HepG2 (cell line): ENCODE data around the gene PIGZ. TPM values are rescaled to one million over a fixed set of nuclear protein-coding genes. Genes with fewer than 3 reads are reported as not detected.

ENCODE experiments used
- ARID4A ChIP-seq: sonication (generic); formaldehyde crosslinking; IDR thresholded peaks from 2 replicates; pipeline ENCODE4 v1.5.0; 2020; ENCODE audit warnings: mild to moderate bottlenecking, missing genetic modification reagents, borderline replicate concordance
- EP300 ChIP-seq, 3 experiments: sonication (generic) in 1 of 3; formaldehyde crosslinking in 1 of 3; IDR thresholded peaks; 2 replicates each; pipeline versions ENCODE4 v1.5.1 to v1.6.1; 2011 to 2020; ENCODE audit warnings: low read depth in 2 of 3, low read length in 2 of 3, borderline replicate concordance in 1 of 3, improper control_type of control experiment in 1 of 3, mild to moderate bottlenecking in 1 of 3, missing genetic modification reagents in 1 of 3, moderate library complexity in 1 of 3
- HMGXB4 ChIP-seq, 2 experiments: sonication (generic) in 1 of 2; formaldehyde crosslinking in 1 of 2; IDR thresholded peaks; 2 replicates each; pipeline versions ENCODE4 v1.4.0 to v1.6.1; 2018 to 2020; ENCODE audit warnings: missing genetic modification reagents in 2 of 2, borderline replicate concordance in 1 of 2, low read depth in 1 of 2, mild to moderate bottlenecking in 1 of 2, missing biosample characterization in 1 of 2
- HNF1B ChIP-seq: sonication (generic); formaldehyde crosslinking; IDR thresholded peaks from 2 replicates; pipeline ENCODE4 v1.5.1; 2020; ENCODE audit warnings: mild to moderate bottlenecking, moderate library complexity, missing genetic modification reagents
- MAFF ChIP-seq: IDR thresholded peaks from 2 replicates; pipeline ENCODE4 v1.6.1; 2011; ENCODE audit warnings: low read depth, low read length, improper control_type of control experiment
- MLLT10 ChIP-seq: sonication (generic); formaldehyde crosslinking; IDR thresholded peaks from 2 replicates; pipeline ENCODE4 v1.4.0; 2020; ENCODE audit warnings: missing genetic modification reagents
- MTA1 ChIP-seq: sonication (generic); formaldehyde crosslinking; IDR thresholded peaks from 2 replicates; pipeline ENCODE4 v1.4.0; 2020; ENCODE audit warnings: missing genetic modification reagents, mild to moderate bottlenecking, borderline replicate concordance
- PATZ1 ChIP-seq: sonication (generic); formaldehyde crosslinking; IDR thresholded peaks from 2 replicates; pipeline ENCODE4 v1.4.0; 2020; ENCODE audit warnings: missing genetic modification reagents
- RBAK ChIP-seq: sonication (generic); formaldehyde crosslinking; IDR thresholded peaks from 2 replicates; pipeline ENCODE4 v1.5.1; 2020; ENCODE audit warnings: mild to moderate bottlenecking, missing genetic modification reagents
- SAFB2 ChIP-seq: sonication (generic); formaldehyde crosslinking; IDR thresholded peaks from 2 replicates; pipeline ENCODE4 v1.5.1; 2020; ENCODE audit warnings: missing genetic modification reagents, low read depth, mild to moderate bottlenecking, borderline replicate concordance
- TFE3 ChIP-seq: IDR thresholded peaks from 2 replicates; pipeline ENCODE4 v1.6.1; 2016
- ZNF530 ChIP-seq: sonication (generic); formaldehyde crosslinking; IDR thresholded peaks from 2 replicates; pipeline ENCODE4 v1.5.0; 2020; ENCODE audit warnings: low read depth, mild to moderate bottlenecking, missing genetic modification reagents
- polyA plus RNA-seq, 8 experiments: library from polyadenylated mRNA; depleted of rRNA in 3 of 8; stranded (reverse) in 7 of 8; unstranded in 1 of 8; fragments of >200 nt; fragmentation: Illumina TruSeq in 4 of 8; extraction: Trizol in 4 of 8; gene quantifications; 2 replicates each; pipeline versions ENCODE4 v1.2.1 to v1.2.3, GENCODE V29; 2011 to 2016; ENCODE audit warnings: low read depth in 4 of 8, missing spikeins in 1 of 8, mixed read lengths in 1 of 8; ENCODE audit not compliant: insufficient read depth in 1 of 8
- total RNA-seq, 5 experiments: library from RNA; depleted of rRNA; stranded (reverse); fragments of >200 nt; fragmentation: Illumina TruSeq; extraction: Trizol; gene quantifications; 2 replicates each; pipeline ENCODE4 v1.2.3, GENCODE V29; 2016; ENCODE audit warnings: low read depth in 1 of 5

Gene PIGZ
- total and polyA plus RNA-seq, 2 of the 13 experiments (the other 11 are each of a cell fraction or from before 2014, with no cell fraction given), result 4.7 to 60.5 TPM

- TF ChIP-seq PATZ1, result peak; percentile 32; the same call in 1 of the 2 replicates
- TF ChIP-seq ARID4A (CRISPR knock-in tag), result peak; percentile 41; the same call in 1 of the 2 replicates
- no peak for TF ChIP-seq RBAK (CRISPR knock-in tag)
- TF ChIP-seq HNF1B (CRISPR knock-in tag), result 0 out of 2 replicates have a peak, but pooled peaks have one; percentile 51
- TF ChIP-seq MAFF, result no peak
- TF ChIP-seq MTA1 (CRISPR knock-in tag), result peak; percentile 63; the same call in 1 of the 2 replicates
- TF ChIP-seq ZNF530 (CRISPR knock-in tag), result no peak
- no peak for TF ChIP-seq MLLT10
- TF ChIP-seq EP300 (IDR thresholded peaks at IDR 0.05; ENCODE audit: low read depth in 2 of 2, low read length in 2 of 2), result no peak
- TF ChIP-seq EP300 (CRISPR knock-in tag; IDR thresholded peaks at IDR 0.05; ENCODE audit: borderline replicate concordance), result no peak
- no peak for TF ChIP-seq TFE3 (CRISPR knock-in tag)
- 0 out of 2 replicates have a peak, but pooled peaks have one; percentile 36 for TF ChIP-seq SAFB2
- TF ChIP-seq HMGXB4 (CRISPR knock-in tag; IDR thresholded peaks at IDR 0.05; ENCODE audit: borderline replicate concordance in 1 of 2, low read depth in 1 of 2), result peak; percentile 78 to 81
Measured at GRCh38 chr3:196948442-196949284, 20.0 kb downstream of the PIGZ start (continued).
